Transverse colon (tissue), 4 donors: ENCODE measurements around the gene COPS7A. TPM values are rescaled to one million over a fixed set of nuclear protein-coding genes. Genes with fewer than 3 reads are reported as not detected.

Experiments
- DNase-seq: peaks from one replicate; pipeline ENCODE4 v3.0.0-alpha.2; 2019
- H3K27ac ChIP-seq, 4 donors: fragments of 200-600 bp; sonication (generic); 2 replicates each; pipeline ENCODE4 v1.5.1; 2016 to 2018; ENCODE audit warnings: inconsistent platforms in 4 of 4
- H3K27me3 ChIP-seq: fragments of 200-600 bp; sonication (generic); 2 replicates; pipeline ENCODE4 v1.5.1; 2017; ENCODE audit warnings: inconsistent platforms
- H3K36me3 ChIP-seq, 4 donors: fragments of 200-600 bp; sonication (generic); 2 replicates each; pipeline ENCODE4 v1.5.1; 2017 to 2019; ENCODE audit warnings: inconsistent platforms in 4 of 4
- H3K4me1 ChIP-seq, 4 donors: fragments of 200-600 bp; sonication (generic); 2 replicates each; pipeline ENCODE4 v1.5.1; 2017 to 2020; ENCODE audit warnings: inconsistent platforms in 4 of 4
- H3K4me3 ChIP-seq, 4 donors: fragments of 200-600 bp; sonication (generic); 1 replicate in 1 of 4; 2 replicates in 3 of 4; pipeline versions ENCODE4 v1.5.1 to v1.6.1; 2017 to 2019; ENCODE audit warnings: inconsistent platforms in 4 of 4
- H3K9me3 ChIP-seq, 2 donors: fragments of 200-600 bp; sonication (generic); 2 replicates each; pipeline ENCODE4 v1.5.1; 2017 to 2019; ENCODE audit warnings: inconsistent platforms in 2 of 2
- CTCF ChIP-seq, 5 experiments: fragments of 200-600 bp in 3 of 5; fragments of 450-650 bp in 2 of 5; sonication (generic) in 3 of 5; IDR thresholded peaks; 1 replicate in 2 of 5; 2 replicates in 3 of 5; pipeline ENCODE4 v1.5.1; 2016 to 2017; ENCODE audit warnings: antibody characterized with exemption in 5 of 5, inconsistent platforms in 3 of 5, mild to moderate bottlenecking in 2 of 5, moderate library complexity in 1 of 5
- EP300 ChIP-seq: sonication (generic); formaldehyde crosslinking; IDR thresholded peaks from one replicate; pipeline ENCODE4 v1.6.1; 2017; ENCODE audit warnings: antibody characterized with exemption, low read depth
- POLR2A ChIP-seq: fragments of 450-650 bp; IDR thresholded peaks from one replicate; pipeline ENCODE4 v1.6.1; 2016; ENCODE audit warnings: antibody characterized with exemption, mild to moderate bottlenecking, moderate library complexity
- POLR2AphosphoS5 ChIP-seq, 3 donors: sonication (generic); formaldehyde crosslinking; IDR thresholded peaks; one replicate each; pipeline ENCODE4 v1.6.1; 2016; ENCODE audit warnings: antibody characterized with exemption in 3 of 3
- WGBS, 2 donors: methylation state at CpG; one replicate each; pipeline ENCODE4 v1.1.5; 2018; ENCODE audit warnings: low coverage in 1 of 2; 5-methylcytosine and 5-hydroxymethylcytosine counted together
- in situ Hi-C, 4 donors: fragments of 200-750 bp; cut with MboI; loops; one replicate each; pipeline versions ENCODE4 v1.15.0 to v1.15.1; 2017; ENCODE audit warnings: low sequenced_read_pairs in 3 of 4, low pct_ligation_motif_present in 1 of 4, low pct_unique_long_range_greater_than_20kb in 1 of 4
- intact Hi-C: fragments of 100-400 bp; cut with DNase I; formaldehyde crosslinking; loops from one replicate; pipeline ENCODE4 v1.15.1; 2023; ENCODE audit warnings: low total_unique reads
- total RNA-seq, 4 donors: library from RNA; depleted of rRNA; stranded (reverse); fragments of >200 nt; gene quantifications; one replicate each; pipeline ENCODE4 v1.1.0, GENCODE V29; 2016

Gene COPS7A
- total RNA-seq, 4 donors from 2014 or later: 13.1 to 44.9 (median 36.9) TPM

GRCh38 chr12:6697584-6698351 lies 26.1 kb upstream of the COPS7A start:
- Histone ChIP-seq H3K27me3 (peaks cover 52% of the 10 kb centered on the region), H3K27ac (no peak overlapping the region), H3K4me3 (no peak overlapping the region), H3K4me1 (peaks cover 12 to 13% (median 13%) of the 10 kb centered on the region in 4 donors), H3K9me3 (no peaks in the 10 kb centered on the region), H3K36me3 (no peaks in the 10 kb centered on the region)
- peak; percentile 33 for DNase-seq
- in situ Hi-C loops: no loop called here
- intact Hi-C loops: no loop called here
- 62 to 72% methylated on average over 2 to 17 of the region's 17 CpGs for WGBS, 2 donors
- TF ChIP-seq EP300 (no peak), CTCF (IDR thresholded peaks at IDR 0.05) (peak in 4 of 5 experiments; percentile 25 to 46 (median 36)), POLR2AphosphoS5 (IDR thresholded peaks at IDR 0.05) (no peak), POLR2A (no peak)

DNA sequence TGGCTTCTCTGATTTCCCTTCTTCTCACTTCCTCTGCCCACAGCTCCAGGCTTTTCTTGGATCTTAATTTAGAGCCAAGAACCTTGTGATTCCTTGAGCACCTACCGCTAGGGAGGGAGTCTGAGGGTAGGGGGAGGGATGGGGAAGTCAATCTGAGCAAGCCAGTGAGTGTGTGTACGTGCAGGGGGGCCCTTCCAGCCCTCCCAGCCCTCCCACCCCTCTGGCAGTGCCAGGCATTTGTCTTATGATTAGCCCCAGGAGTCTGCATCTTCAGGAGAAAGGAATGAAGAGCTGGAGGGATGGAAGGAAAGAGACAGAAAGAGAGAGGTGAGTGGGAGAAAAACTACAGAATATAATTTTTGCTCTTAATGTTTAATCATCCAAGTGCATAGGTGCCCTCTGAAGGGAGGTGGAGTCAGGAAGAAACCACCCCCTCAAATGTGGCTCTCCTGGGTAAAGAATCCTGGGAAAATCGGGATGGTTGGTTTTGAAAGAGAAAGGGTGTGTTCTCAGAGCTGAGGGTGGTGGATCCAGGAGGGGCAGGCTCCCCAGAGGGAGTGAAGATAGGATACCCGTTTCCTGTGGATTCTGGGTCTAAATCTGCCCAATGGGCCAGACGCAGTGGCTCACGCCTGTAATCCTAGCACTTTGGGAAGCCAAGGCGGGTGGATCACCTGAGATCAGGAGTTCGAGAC lies 25.3 kb upstream of the COPS7A start:
- TF ChIP-seq POLR2A: no peak
- no peak for TF ChIP-seq CTCF (IDR thresholded peaks at IDR 0.05)
- TF ChIP-seq POLR2AphosphoS5 (IDR thresholded peaks at IDR 0.05): no peak
- TF ChIP-seq EP300: no peak
- intact Hi-C loops (no loop called here), in situ Hi-C loops (no loop called here)
- DNase-seq: no peak
- WGBS, 2 donors: 43 to 57% methylated on average over 3 to 8 of the region's 8 CpGs
- H3K9me3 ChIP-seq: no peaks in the 10 kb centered on the region
- peaks cover 12 to 13% (median 13%) of the 10 kb centered on the region in 4 donors for H3K4me1 ChIP-seq
- no peaks in the 10 kb centered on the region for H3K36me3 ChIP-seq
- H3K27me3 ChIP-seq: peaks cover 60% of the 10 kb centered on the region
- no peak overlapping the region for H3K27ac ChIP-seq
- H3K4me3 ChIP-seq: no peak overlapping the region

DNA sequence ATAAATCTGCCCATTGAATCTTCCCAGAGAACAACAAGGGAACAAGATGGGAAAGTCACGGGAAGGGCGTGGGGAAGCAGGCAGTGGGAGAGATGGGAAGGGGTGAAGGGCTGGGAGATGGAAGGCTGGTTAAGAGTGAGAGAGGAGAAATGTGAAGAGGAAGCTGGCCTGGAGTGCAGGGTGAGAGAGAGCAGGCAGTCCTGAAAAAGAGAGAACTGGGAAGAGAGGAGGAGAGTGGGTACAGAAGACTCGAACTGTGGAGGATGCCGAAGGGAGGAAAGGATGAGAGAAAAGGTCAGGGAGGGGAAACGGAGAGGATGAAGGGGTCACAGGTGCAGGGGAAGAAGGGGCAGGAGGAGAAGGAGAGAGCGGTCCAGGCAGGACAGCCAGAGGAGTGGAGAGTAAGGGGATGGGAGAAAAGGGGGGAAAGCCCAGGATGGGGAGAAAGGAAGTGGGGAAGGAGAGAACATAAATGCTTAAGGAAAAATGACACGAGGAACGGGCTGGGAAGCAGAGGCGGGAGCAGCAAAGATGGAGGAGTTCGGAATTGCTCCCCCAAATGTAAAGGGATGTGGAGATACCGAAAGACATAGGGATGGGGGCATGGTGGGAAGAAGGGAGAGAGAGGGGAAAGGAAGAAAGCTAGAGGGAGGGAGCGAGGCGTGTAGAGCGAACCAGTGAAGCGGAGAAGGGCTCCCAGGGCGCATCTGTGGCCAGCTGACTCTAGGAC lies 24.4 kb upstream of the COPS7A start:
- intact Hi-C loops (no loop called here), in situ Hi-C loops (no loop called here)
- DNase-seq: no peak
- Histone ChIP-seq H3K27me3 (peaks cover 69% of the 10 kb centered on the region), H3K27ac (no peak overlapping the region), H3K36me3 (no peaks in the 10 kb centered on the region), H3K4me1 (peaks cover 12 to 13% (median 13%) of the 10 kb centered on the region in 4 donors), H3K4me3 (peak overlapping the region; percentile 33 to 50 (median 42)), H3K9me3 (no peaks in the 10 kb centered on the region)
- TF ChIP-seq CTCF (IDR thresholded peaks at IDR 0.05): no peak
- TF ChIP-seq POLR2A: no peak
- TF ChIP-seq POLR2AphosphoS5 (IDR thresholded peaks at IDR 0.05): no peak
- no peak for TF ChIP-seq EP300
- whole genome bisulfite sequencing, 2 donors: 25% methylated on average over 15 to 16 of the region's 16 CpGs
